ENCODE results near the gene TAS2R46.
"Not testable (repeated sequence)": the region's sequence is repeated elsewhere in the genome, so short reads cannot be mapped to it uniquely, and the experiment has no call there.

TAS2R46 gene, protein sequence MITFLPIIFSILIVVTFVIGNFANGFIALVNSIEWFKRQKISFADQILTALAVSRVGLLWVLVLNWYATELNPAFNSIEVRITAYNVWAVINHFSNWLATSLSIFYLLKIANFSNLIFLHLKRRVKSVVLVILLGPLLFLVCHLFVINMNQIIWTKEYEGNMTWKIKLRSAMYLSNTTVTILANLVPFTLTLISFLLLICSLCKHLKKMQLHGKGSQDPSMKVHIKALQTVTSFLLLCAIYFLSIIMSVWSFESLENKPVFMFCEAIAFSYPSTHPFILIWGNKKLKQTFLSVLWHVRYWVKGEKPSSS

DNA sequence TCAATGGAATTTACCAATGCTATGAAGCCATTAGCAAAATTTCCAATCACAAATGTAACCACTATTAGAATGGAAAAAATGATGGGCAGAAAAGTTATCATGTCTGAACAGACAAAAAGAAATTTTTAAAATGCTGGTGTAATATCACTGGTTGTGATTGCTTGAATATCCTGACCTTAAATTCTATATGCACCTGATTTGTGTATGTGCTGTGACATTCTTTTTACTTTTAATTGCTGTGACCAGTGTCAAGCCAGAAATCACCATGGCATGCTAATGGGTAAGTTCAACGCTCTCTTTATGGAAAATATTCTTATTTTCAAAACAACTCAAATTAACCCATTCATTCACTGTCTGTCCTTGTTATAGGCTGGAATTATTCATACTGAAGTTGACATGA is at the start of gene TAS2R46:
TAS2R46 (minus strand) TSS at position 101 of the 400 bp plus-strand sequence; CDS start at position 101, 0 bp downstream.
- DNase-seq (ENCODE audit: extremely low spot score); POLR2A ChIA-PET; CTCF ChIA-PET: not testable (repeated sequence)

DNA sequence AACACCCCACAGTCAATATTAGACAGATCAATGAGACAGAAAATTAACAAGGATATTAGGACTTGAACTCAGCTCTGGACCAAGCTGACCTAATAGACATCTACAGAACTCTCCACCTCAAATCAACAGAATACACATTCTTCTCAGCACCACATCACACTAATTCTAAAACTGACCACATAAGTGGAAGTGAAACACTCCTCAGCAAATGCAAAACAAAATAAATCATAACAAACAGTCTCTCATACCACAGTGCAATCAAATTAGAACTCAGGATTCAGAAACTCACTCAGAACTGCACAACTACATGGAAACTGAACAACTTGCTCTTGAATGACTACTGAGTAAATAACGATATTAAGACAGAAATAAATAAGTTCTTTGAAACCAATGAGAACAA is 49.1 kb upstream of the TAS2R46 start:
- DNase-seq (ENCODE audit: extremely low spot score); CTCF ChIA-PET; POLR2A ChIA-PET: not testable (repeated sequence)

DNA sequence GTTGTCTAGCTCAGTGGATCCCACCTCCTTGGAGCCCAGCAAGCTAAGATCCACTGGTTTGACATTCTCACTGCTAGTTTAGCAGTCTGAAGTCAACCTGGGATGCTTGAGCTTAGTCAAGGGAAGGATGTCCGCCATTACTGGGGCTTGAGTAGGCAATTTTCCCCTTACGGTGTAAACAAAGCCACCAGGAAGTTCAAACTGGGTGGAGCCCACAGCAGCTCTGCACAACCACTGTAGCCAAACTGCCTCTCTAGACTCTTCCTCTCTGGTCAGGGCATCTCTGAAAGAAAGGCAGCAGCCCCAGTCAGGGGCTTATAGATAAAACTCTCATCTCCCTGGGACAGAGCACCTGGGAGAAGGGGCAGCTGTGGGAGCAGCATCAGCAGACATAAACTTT is 46.8 kb upstream of the TAS2R46 start:
- POLR2A ChIA-PET: no interaction called here
- no peak for TF ChIP-seq L3MBTL2 (conservative IDR thresholded peaks at IDR 0.05)
- CTCF ChIA-PET: no interaction called here
- DNase-seq (ENCODE audit: extremely low spot score): no peak

DNA sequence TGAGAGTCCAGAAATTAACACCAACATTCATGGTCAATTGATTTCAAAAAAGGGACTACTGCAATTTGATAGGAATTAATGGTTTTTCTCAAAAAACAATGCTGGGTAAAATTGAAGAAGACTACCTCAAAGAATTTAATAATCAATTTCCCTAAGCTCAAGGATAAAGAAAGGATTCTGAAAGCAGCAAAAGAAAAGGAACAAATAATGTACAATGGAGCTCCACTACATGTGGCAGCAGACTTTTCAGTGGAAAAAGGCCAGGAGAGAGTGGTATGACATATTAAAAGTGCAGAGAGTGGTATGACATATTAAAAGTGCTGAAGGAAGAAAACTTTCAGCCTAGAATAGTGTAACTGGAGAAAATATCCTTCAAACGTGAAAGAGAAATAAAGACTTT is 45.6 kb upstream of the TAS2R46 start:
- TF ChIP-seq SUZ12 (IDR thresholded peaks at IDR 0.05) (no peak), FOXM1 (IDR thresholded peaks at IDR 0.05; ENCODE audit: borderline replicate concordance) (no peak), NFRKB (IDR thresholded peaks at IDR 0.05) (no peak), LEF1 (IDR thresholded peaks at IDR 0.05; ENCODE audit: borderline replicate concordance) (no peak), ZNF384 (IDR thresholded peaks at IDR 0.05) (no peak), HDGF (IDR thresholded peaks at IDR 0.05; ENCODE audit: borderline replicate concordance) (no peak)
- no peak for DNase-seq (ENCODE audit: extremely low spot score)
- CTCF ChIA-PET: no interaction called here
- POLR2A ChIA-PET: no interaction called here

DNA sequence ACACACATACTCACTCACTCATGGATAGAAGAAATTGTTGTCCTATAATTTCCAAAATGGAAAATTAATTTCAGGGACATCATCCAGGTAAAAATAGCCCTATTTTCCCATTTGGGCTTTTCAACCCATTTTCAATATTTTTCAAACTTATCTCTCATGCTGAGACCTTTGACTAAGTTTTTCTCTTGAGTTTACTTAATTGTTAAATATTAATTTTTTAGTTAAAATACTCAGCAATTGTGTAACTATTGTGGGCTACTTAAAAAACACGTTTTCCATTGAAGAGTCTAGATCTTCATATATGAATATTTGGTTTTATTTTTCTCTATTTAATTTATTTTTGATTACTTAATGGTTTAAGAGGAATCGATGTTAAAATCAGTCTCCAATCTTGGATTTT is 44.2 kb upstream of the TAS2R46 start:
- DNase-seq (ENCODE audit: extremely low spot score): no peak
- POLR2A ChIA-PET: no interaction called here
- no peak for TF ChIP-seq HDGF (IDR thresholded peaks at IDR 0.05; ENCODE audit: borderline replicate concordance)
- TF ChIP-seq L3MBTL2 (conservative IDR thresholded peaks at IDR 0.05): no peak
- TF ChIP-seq BHLHE40 (IDR thresholded peaks at IDR 0.05; ENCODE audit: borderline replicate concordance): no peak
- no peak for TF ChIP-seq FOXM1 (IDR thresholded peaks at IDR 0.05; ENCODE audit: borderline replicate concordance)
- TF ChIP-seq ZNF384 (IDR thresholded peaks at IDR 0.05): no peak
- TF ChIP-seq SUZ12 (IDR thresholded peaks at IDR 0.05): no peak
- TF ChIP-seq ARNT (IDR thresholded peaks at IDR 0.05): no peak
- TF ChIP-seq CTBP1 (IDR thresholded peaks at IDR 0.05; ENCODE audit: borderline replicate concordance): no peak
- TF ChIP-seq ELF4 (IDR thresholded peaks at IDR 0.05): no peak
- TF ChIP-seq NFRKB (IDR thresholded peaks at IDR 0.05): no peak
- TF ChIP-seq, protein P1, sequence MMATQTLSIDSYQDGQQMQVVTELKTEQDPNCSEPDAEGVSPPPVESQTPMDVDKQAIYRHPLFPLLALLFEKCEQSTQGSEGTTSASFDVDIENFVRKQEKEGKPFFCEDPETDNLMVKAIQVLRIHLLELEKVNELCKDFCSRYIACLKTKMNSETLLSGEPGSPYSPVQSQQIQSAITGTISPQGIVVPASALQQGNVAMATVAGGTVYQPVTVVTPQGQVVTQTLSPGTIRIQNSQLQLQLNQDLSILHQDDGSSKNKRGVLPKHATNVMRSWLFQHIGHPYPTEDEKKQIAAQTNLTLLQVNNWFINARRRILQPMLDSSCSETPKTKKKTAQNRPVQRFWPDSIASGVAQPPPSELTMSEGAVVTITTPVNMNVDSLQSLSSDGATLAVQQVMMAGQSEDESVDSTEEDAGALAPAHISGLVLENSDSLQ (IDR thresholded peaks at IDR 0.05): no peak
- TF ChIP-seq FOXA1 (IDR thresholded peaks at IDR 0.05): no peak
- TF ChIP-seq LEF1 (IDR thresholded peaks at IDR 0.05; ENCODE audit: borderline replicate concordance): no peak
- CTCF ChIA-PET: interaction anchor here (0.6 kb wide), 1 partner anchor 335 kb away, joined by 4 read pairs; no protein-coding TSS in a partner anchor

DNA sequence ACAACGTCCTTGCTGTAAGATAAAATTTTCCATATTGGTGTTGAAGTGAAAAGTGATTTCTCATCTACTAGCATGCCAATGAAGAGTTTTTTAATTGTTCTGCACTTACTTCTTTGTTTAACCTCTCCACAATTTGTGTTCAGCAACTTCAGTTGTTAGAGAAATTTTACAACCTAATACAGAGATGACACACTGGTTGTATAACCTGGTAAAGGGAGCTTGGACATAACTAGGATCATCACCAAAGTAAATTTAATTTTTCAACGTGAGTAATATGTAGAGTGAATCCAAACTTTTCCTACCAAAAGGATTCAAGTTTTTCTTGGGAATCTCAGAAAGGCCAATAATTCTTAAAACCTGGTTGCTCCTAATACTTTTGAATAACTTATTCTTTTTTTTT is 43.5 kb upstream of the TAS2R46 start:
- no peak for DNase-seq (ENCODE audit: extremely low spot score)
- ChIA-PET CTCF (interaction anchor here (0.6 kb wide), 1 partner anchor 334 kb away, joined by 4 read pairs; no protein-coding TSS in a partner anchor), POLR2A (no interaction called here)
- TF ChIP-seq SP1 (IDR thresholded peaks at IDR 0.05) (no peak), FOXK2 (IDR thresholded peaks at IDR 0.05) (no peak), FOXA1 (IDR thresholded peaks at IDR 0.05) (no peak), SUZ12 (IDR thresholded peaks at IDR 0.05) (no peak), ZNF384 (IDR thresholded peaks at IDR 0.05) (no peak), NFRKB (IDR thresholded peaks at IDR 0.05) (no peak)

DNA sequence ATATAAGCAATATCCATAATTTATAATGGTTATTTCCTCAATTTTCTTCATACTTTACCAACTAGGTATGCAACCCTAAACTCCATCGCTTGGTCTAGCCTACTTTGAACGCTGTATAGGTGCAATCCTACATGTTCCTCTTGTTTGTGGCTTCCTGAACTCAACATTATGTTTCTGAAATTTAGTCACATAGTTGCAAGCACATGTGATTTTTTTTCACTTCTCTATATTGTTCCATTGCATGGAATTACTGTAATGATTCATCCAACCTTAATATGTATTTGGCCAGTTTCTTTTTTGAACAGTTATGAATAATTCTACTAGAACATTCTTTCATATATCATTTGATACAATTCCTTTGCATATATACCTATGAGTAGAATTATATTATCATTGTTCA is 32.8 kb upstream of the TAS2R46 start:
- POLR2A ChIA-PET: not testable (repeated sequence)

DNA sequence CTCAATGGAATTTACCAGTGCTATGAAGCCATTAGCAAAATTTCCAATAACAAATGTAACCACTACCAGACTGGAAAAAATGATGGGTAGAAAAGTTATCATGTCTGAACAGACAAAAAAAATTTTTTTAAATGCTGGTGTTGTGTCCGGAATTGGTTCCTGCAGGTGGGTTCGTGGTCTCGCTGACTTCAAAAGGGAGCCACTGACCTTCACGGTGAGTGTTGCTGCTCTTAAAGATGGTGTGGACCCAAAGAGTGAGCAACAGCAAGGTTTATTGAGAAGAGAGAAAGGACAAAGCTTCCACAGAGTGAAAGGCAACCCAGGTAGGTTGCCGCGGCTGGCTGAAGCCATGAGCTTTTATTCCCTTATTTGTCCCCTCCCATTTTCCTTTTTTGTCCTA is 30.0 kb upstream of the TAS2R46 start, which contains the start of gene TAS2R43:
TAS2R43 (minus strand) TSS at position 186 of the 400 bp plus-strand sequence; CDS start at position 102, 84 bp downstream.
- POLR2A ChIA-PET: no interaction called here
- CTCF ChIA-PET: no interaction called here
- DNase-seq (ENCODE audit: extremely low spot score): no peak
- TF ChIP-seq FOXK2 (IDR thresholded peaks at IDR 0.05) (no peak), FOXM1 (IDR thresholded peaks at IDR 0.05; ENCODE audit: borderline replicate concordance) (no peak), FOXA1 (IDR thresholded peaks at IDR 0.05) (no peak), L3MBTL2 (conservative IDR thresholded peaks at IDR 0.05) (no peak), BHLHE40 (IDR thresholded peaks at IDR 0.05; ENCODE audit: borderline replicate concordance) (no peak), ELF4 (IDR thresholded peaks at IDR 0.05) (no peak), SUZ12 (IDR thresholded peaks at IDR 0.05) (no peak), HDGF (IDR thresholded peaks at IDR 0.05; ENCODE audit: borderline replicate concordance) (no peak), ARNT (IDR thresholded peaks at IDR 0.05) (no peak)
- TF ChIP-seq, protein P1 (IDR thresholded peaks at IDR 0.05): no peak

More for the DNA sequence above, 32.8 kb upstream of the TAS2R46 start:
- CTCF ChIA-PET; DNase-seq (ENCODE audit: extremely low spot score): not testable (repeated sequence)

All from HEK293T (cell line).